Ascending aorta (tissue), 2 donors: ENCODE results near the gene IL2RA. TPM values are rescaled to one million over a fixed set of nuclear protein-coding genes. Genes with fewer than 3 reads are reported as not detected.

Experiments used
- DNase-seq, 2 donors: peaks; one replicate each; pipeline ENCODE4 v3.0.0-alpha.2; 2019; ENCODE audit warnings: low spot score in 2 of 2
- H3K27ac ChIP-seq, 2 donors: fragments of 200-600 bp; sonication (generic); one replicate each; pipeline ENCODE4 v1.5.1; 2016 to 2017; ENCODE audit warnings: mild to moderate bottlenecking in 1 of 2
- H3K27me3 ChIP-seq: fragments of 200-600 bp; sonication (generic); one replicate; pipeline ENCODE4 v1.5.1; 2017
- H3K36me3 ChIP-seq, 2 donors: fragments of 200-600 bp; sonication (generic); one replicate each; pipeline ENCODE4 v1.5.1; 2016
- H3K4me1 ChIP-seq, 2 donors: fragments of 200-600 bp; sonication (generic); one replicate each; pipeline ENCODE4 v1.5.1; 2016 to 2017; ENCODE audit warnings: mild to moderate bottlenecking in 1 of 2
- H3K4me3 ChIP-seq, 2 donors: fragments of 200-600 bp; sonication (generic); one replicate each; pipeline ENCODE4 v1.5.1; 2016 to 2017; ENCODE audit warnings: mild to moderate bottlenecking in 1 of 2
- H3K9me3 ChIP-seq, 2 donors: fragments of 200-600 bp; sonication (generic); one replicate each; pipeline ENCODE4 v1.5.1; 2016
- CTCF ChIP-seq, 3 experiments: fragments of 200-600 bp in 2 of 3; fragments of 450-650 bp in 1 of 3; sonication (generic) in 2 of 3; IDR thresholded peaks; one replicate each; pipeline ENCODE4 v1.5.1; 2016 to 2019; ENCODE audit warnings: antibody characterized with exemption in 3 of 3, mild to moderate bottlenecking in 1 of 3, moderate library complexity in 1 of 3
- intact Hi-C: fragments of 100-400 bp; cut with DNase I; formaldehyde crosslinking; loops from one replicate; pipeline ENCODE4 v1.15.1; 2023
- total RNA-seq: library from RNA; depleted of rRNA; stranded (reverse); fragments of >200 nt; gene quantifications from one replicate; pipeline ENCODE4 v1.1.0, GENCODE V29; 2016

The IL2RA gene
- total RNA-seq, 1 donor from 2014 or later = not detected

DNA sequence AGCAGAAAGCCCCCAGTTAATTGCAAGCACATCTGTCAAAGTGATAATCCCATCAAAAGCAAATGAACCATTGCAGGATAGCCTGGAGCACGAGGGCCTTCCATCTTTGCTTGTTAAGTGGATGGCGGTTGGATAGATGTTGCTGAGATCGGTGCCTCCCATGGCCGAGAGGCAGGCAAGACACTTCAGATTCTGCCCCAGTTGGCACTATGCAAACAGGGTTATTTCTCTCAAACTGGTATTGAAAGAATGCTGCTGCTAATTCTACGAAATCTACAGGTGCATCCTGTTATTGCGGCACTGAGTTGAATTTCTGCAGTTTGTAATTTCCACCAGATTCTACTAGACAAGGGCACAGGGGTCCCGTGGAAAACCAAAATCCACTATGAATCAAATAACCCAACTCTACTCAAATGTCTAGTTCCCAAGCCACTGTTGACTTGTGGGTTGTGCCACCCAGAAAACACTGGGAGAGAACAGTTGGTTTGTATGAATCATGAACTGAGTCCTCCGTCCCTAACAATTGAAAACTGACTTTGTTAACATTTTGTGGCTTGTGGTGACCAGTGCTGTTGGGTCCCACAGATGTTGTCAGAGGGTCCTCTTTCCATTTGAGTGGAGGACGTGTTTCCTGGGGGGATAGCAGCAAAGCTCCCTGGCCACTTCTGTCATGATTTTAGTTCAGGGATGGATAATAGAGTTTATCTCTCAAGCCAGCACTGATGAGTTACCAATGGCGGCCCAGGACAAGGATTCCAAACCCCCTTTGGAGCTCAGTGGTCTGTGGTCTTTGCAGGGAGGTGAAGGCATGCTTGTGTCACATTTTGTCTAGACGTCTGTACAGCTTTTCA is 7.1 kb upstream of the IL2RA start:
- Histone ChIP-seq H3K4me3 (no peak overlapping the region), H3K27me3 (no peaks in the 10 kb centered on the region), H3K27ac (no peak overlapping the region), H3K36me3 (no peaks in the 10 kb centered on the region), H3K4me1 (no peaks in the 10 kb centered on the region), H3K9me3 (no peaks in the 10 kb centered on the region)
- no peak for DNase-seq
- intact Hi-C loops = no loop called here
- no peak for TF ChIP-seq CTCF (IDR thresholded peaks at IDR 0.05)

DNA sequence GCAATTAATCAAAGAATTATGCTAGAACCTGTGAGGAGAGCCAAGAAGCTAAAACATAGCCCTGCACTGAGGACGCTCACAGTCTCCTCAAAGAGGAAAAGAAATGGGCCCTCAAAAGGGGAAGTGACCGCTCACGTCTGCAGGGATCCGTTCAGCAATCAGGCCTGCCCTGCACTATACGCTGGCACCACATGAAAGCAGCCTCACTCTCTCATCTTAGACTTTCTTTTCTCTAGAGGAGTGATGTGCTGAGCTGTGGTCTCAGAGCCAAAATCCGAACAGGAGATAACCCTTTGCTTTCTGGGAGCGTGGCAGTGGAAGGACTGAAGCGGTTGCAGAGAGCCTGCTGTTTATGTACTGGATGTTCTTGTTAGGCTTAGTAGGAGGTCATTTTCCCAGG is 6.3 kb upstream of the IL2RA start:
- Histone ChIP-seq H3K9me3 (no peaks in the 10 kb centered on the region), H3K27ac (no peak overlapping the region), H3K36me3 (no peaks in the 10 kb centered on the region), H3K4me3 (no peak overlapping the region), H3K27me3 (no peaks in the 10 kb centered on the region), H3K4me1 (no peaks in the 10 kb centered on the region)
- TF ChIP-seq CTCF (IDR thresholded peaks at IDR 0.05) = no peak
- no peak for DNase-seq
- intact Hi-C loops = no loop called here

- H3K9me3 ChIP-seq = no peaks in the 10 kb centered on the region
- H3K27ac ChIP-seq = no peak overlapping the region
- no peak for DNase-seq
- intact Hi-C loops = no loop called here
- no peaks in the 10 kb centered on the region for H3K4me1 ChIP-seq
- no peaks in the 10 kb centered on the region for H3K27me3 ChIP-seq
- no peaks in the 10 kb centered on the region for H3K36me3 ChIP-seq
- no peak for TF ChIP-seq CTCF (IDR thresholded peaks at IDR 0.05)
- no peak overlapping the region for H3K4me3 ChIP-seq
Observed at GRCh38 chr10:6068006-6068405, 5.8 kb upstream of the IL2RA start.

GRCh38 chr10:6067457-6067856 is 5.3 kb upstream of the IL2RA start:
- no peak overlapping the region for H3K4me3 ChIP-seq
- DNase-seq = no peak
- no peak for TF ChIP-seq CTCF (IDR thresholded peaks at IDR 0.05)
- H3K27me3 ChIP-seq = no peaks in the 10 kb centered on the region
- H3K36me3 ChIP-seq = no peaks in the 10 kb centered on the region
- H3K27ac ChIP-seq = no peak overlapping the region
- intact Hi-C loops = no loop called here
- no peaks in the 10 kb centered on the region for H3K9me3 ChIP-seq
- H3K4me1 ChIP-seq = no peaks in the 10 kb centered on the region

- intact Hi-C loops = no loop called here
- Histone ChIP-seq H3K27me3 (no peaks in the 10 kb centered on the region), H3K9me3 (no peaks in the 10 kb centered on the region), H3K36me3 (no peaks in the 10 kb centered on the region), H3K4me1 (no peaks in the 10 kb centered on the region), H3K4me3 (no peak overlapping the region), H3K27ac (no peak overlapping the region)
- peak in 1 of 2 donors; percentile 53 for DNase-seq
- no peak for TF ChIP-seq CTCF (IDR thresholded peaks at IDR 0.05)
Observed at GRCh38 chr10:6065835-6066234, 3.7 kb upstream of the IL2RA start.
